Adrenal gland (tissue), 12 donors: Measurements from ENCODE around the gene ARHGEF28. TPM values are rescaled to one million over a fixed set of nuclear protein-coding genes. Genes with fewer than 3 reads are reported as not detected.

Experiments used
- DNase-seq, 7 donors: peaks; one replicate each; pipeline ENCODE4 v3.0.0-alpha.2; 2019 to 2020
- H3K27ac ChIP-seq, 5 donors: fragments of 200-600 bp; sonication (generic) in 4 of 5; 1 replicate in 3 of 5; 2 replicates in 2 of 5; pipeline versions ENCODE4 v1.5.1 to v1.8.0; 2016 to 2020; ENCODE audit warnings: mild to moderate bottlenecking in 1 of 5
- H3K27me3 ChIP-seq: fragments of 200-600 bp; 2 replicates; pipeline ENCODE4 v1.8.0; 2021
- H3K36me3 ChIP-seq, 2 donors: fragments of 200-600 bp; replicated peaks in 1 of 2; 1 replicate in 1 of 2; 2 replicates in 1 of 2; pipeline versions ENCODE4 v1.5.1 to v1.8.0; 2018 to 2022
- H3K4me1 ChIP-seq, 2 donors: fragments of 200-600 bp; replicated peaks in 1 of 2; 1 replicate in 1 of 2; 2 replicates in 1 of 2; pipeline versions ENCODE4 v1.5.1 to v1.8.0; 2018 to 2021
- H3K4me3 ChIP-seq, 4 donors: fragments of 200-600 bp; sonication (generic) in 3 of 4; one replicate each; pipeline ENCODE4 v1.5.1; 2016 to 2018
- H3K9me3 ChIP-seq, 3 donors: fragments of 200-600 bp; sonication (generic) in 1 of 3; replicated peaks in 1 of 3; 1 replicate in 2 of 3; 2 replicates in 1 of 3; pipeline versions ENCODE4 v1.5.1 to v1.8.0; 2016 to 2021
- POLR2A ChIP-seq, 2 donors: fragments of 450-650 bp; IDR thresholded peaks; one replicate each; pipeline ENCODE4 v1.6.1; 2017; ENCODE audit warnings: antibody characterized with exemption in 2 of 2, mild to moderate bottlenecking in 2 of 2, moderate library complexity in 1 of 2
- WGBS, 4 donors: extraction: QIAGEN DNeasy Blood & Tissue Kit in 2 of 4; methylation state at CpG; one replicate each; pipeline versions ENCODE4 v1.1.5 to v1.1.7; 2013 to 2017; 5-methylcytosine and 5-hydroxymethylcytosine counted together
- intact Hi-C, 2 donors: fragments of 100-400 bp; cut with DNase I; formaldehyde crosslinking; loops; one replicate each; pipeline versions ENCODE4 v1.14.1 to v1.15.0; 2022 to 2023
- polyA plus RNA-seq, 3 donors: library from polyadenylated mRNA; stranded (reverse); fragments of 200-250 nt in 2 of 3; fragments of 350-450 nt in 1 of 3; fragmentation: Illumina TruSeq in 1 of 3; extraction: RNeasy Lipid Tissue Mini Kit (QIAGEN cat#74804) in 1 of 3; gene quantifications; one replicate each; pipeline ENCODE4 v1.2.3, GENCODE V29; 2013 to 2014
- total RNA-seq, 9 donors: library from RNA; depleted of rRNA in 4 of 9; stranded (reverse); fragments of >200 nt in 4 of 9; fragments of 120-200 nt in 1 of 9; fragmentation: NEBNext Ultra II Directional in 1 of 9; extraction: Animal tissue kit (Norgen Biotek cat#: 25700) in 1 of 9; gene quantifications; one replicate each; pipeline versions ENCODE4 v1.1.0 to v1.2.4, GENCODE V29; 2013 to 2023
- TF ChIP-seq, protein P1 (sequence below), 6 experiments: fragments of 450-650 bp in 4 of 6; fragments of 200-600 bp in 2 of 6; sonication (generic) in 1 of 6; IDR thresholded peaks; 1 replicate in 5 of 6; 2 replicates in 1 of 6; pipeline versions ENCODE4 v1.5.1 to v1.8.0; 2016 to 2021; ENCODE audit warnings: antibody characterized with exemption in 6 of 6, mild to moderate bottlenecking in 2 of 6, moderate library complexity in 1 of 6
- donor health status: healthy with polysubstance abuse.
- donor health status: Bipolar disorder and iron deficiency.
- donor health status: DM: yes; HTN: yes; CAD: no.
- donor health status: DM: no; HTN: no; CAD: no.
- donor health status: DM: no; HTN: no; CAD: no.
- donor health status: DM: yes; HTN: yes; CAD: no.

ARHGEF28 gene
- total and polyA plus RNA-seq, 12 donors = 25.3 to 138 (median 42.4) TPM

- peak in 6 of 7 donors; percentile 50 to 77 (median 60) for DNase-seq
- 38 to 44% (median 43%) methylated on average over 4 of the region's 4 CpGs for WGBS, 4 donors
- TF ChIP-seq, protein P1, sequence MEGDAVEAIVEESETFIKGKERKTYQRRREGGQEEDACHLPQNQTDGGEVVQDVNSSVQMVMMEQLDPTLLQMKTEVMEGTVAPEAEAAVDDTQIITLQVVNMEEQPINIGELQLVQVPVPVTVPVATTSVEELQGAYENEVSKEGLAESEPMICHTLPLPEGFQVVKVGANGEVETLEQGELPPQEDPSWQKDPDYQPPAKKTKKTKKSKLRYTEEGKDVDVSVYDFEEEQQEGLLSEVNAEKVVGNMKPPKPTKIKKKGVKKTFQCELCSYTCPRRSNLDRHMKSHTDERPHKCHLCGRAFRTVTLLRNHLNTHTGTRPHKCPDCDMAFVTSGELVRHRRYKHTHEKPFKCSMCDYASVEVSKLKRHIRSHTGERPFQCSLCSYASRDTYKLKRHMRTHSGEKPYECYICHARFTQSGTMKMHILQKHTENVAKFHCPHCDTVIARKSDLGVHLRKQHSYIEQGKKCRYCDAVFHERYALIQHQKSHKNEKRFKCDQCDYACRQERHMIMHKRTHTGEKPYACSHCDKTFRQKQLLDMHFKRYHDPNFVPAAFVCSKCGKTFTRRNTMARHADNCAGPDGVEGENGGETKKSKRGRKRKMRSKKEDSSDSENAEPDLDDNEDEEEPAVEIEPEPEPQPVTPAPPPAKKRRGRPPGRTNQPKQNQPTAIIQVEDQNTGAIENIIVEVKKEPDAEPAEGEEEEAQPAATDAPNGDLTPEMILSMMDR (IDR thresholded peaks at IDR 0.05) = peak; percentile 39 to 71 (median 57)
- no peak for TF ChIP-seq POLR2A (IDR thresholded peaks at IDR 0.05)
- no peaks in the 10 kb centered on the region for H3K36me3 ChIP-seq
- H3K27ac ChIP-seq = peak overlapping the region in 3 of 5 donors; percentile 19 to 45 (median 43)
- H3K4me1 ChIP-seq = peaks cover 15 to 46% of the 10 kb centered on the region in 2 donors
- H3K4me3 ChIP-seq = no peak overlapping the region
- H3K27me3 ChIP-seq = no peaks in the 10 kb centered on the region
- H3K9me3 ChIP-seq = no peaks in the 10 kb centered on the region
- intact Hi-C loops = no loop called here
These were observed 67.6 kb downstream of the ARHGEF28 start for GRCh38 chr5:73693573-73694061.

DNA sequence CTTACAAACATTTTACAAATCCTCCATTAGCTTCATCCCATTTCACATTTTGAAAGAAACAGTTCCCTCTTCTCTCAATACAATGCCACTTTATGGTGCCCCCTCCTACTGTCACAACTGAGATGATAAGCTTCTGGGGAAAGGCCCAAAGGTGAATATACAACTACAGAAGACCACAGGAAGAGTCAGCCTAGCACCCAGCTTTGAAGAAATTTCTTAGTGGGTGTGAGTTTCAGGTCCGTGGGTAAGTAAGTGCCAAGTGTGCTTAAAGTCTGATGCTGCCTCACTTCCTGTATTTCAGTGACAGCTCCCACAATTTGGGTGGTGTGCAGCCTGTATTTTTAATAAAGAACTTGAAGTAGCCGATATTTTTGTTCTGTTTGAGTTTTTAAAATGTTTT, 68.1 kb downstream of the ARHGEF28 start:
- no peak for TF ChIP-seq POLR2A (IDR thresholded peaks at IDR 0.05)
- TF ChIP-seq, protein P1 (IDR thresholded peaks at IDR 0.05) = no peak
- H3K4me3 ChIP-seq = no peak overlapping the region
- H3K27me3 ChIP-seq = no peaks in the 10 kb centered on the region
- intact Hi-C loops = no loop called here
- H3K4me1 ChIP-seq = peaks cover 15 to 46% of the 10 kb centered on the region in 2 donors
- no peaks in the 10 kb centered on the region for H3K36me3 ChIP-seq
- no peak for DNase-seq
- no peaks in the 10 kb centered on the region for H3K9me3 ChIP-seq
- H3K27ac ChIP-seq = peak overlapping the region in 3 of 5 donors; percentile 19 to 45 (median 43)
- 36 to 48% (median 41%) methylated on average over 2 of the region's 2 CpGs for WGBS, 4 donors

GRCh38 chr5:73698011-73698410, 72.0 kb downstream of the ARHGEF28 start:
- Histone ChIP-seq H3K4me3 (no peak overlapping the region), H3K27me3 (no peaks in the 10 kb centered on the region), H3K4me1 (peaks cover 21 to 25% of the 10 kb centered on the region in 2 donors), H3K9me3 (no peaks in the 10 kb centered on the region), H3K36me3 (no peaks in the 10 kb centered on the region), H3K27ac (no peak overlapping the region)
- no peak for TF ChIP-seq POLR2A (IDR thresholded peaks at IDR 0.05)
- TF ChIP-seq, protein P1 (IDR thresholded peaks at IDR 0.05) = no peak
- DNase-seq = no peak
- intact Hi-C loops = no loop called here
- WGBS, 4 donors = 88 to 91% (median 89%) methylated on average over 3 of the region's 3 CpGs

- no peak overlapping the region for H3K4me3 ChIP-seq
- TF ChIP-seq POLR2A (IDR thresholded peaks at IDR 0.05) = no peak
- TF ChIP-seq, protein P1 (IDR thresholded peaks at IDR 0.05) = no peak
- no peak for DNase-seq
- peaks cover 8 to 11% of the 10 kb centered on the region in 2 donors for H3K4me1 ChIP-seq
- WGBS, 4 donors = 55 to 71% (median 60%) methylated on average over 3 of the region's 3 CpGs
- H3K36me3 ChIP-seq = no peaks in the 10 kb centered on the region
- intact Hi-C loops = no loop called here
- H3K9me3 ChIP-seq = no peaks in the 10 kb centered on the region
- H3K27ac ChIP-seq = no peak overlapping the region
- no peaks in the 10 kb centered on the region for H3K27me3 ChIP-seq
These were observed 75.6 kb downstream of the ARHGEF28 start for GRCh38 chr5:73701566-73701965.
